Measurements from ENCODE around the gene ZNF700.
"Not testable (repeated sequence)": the region's sequence is repeated elsewhere in the genome, so short reads cannot be mapped to it uniquely, and the experiment has no call there.

The ZNF700 gene

DNA sequence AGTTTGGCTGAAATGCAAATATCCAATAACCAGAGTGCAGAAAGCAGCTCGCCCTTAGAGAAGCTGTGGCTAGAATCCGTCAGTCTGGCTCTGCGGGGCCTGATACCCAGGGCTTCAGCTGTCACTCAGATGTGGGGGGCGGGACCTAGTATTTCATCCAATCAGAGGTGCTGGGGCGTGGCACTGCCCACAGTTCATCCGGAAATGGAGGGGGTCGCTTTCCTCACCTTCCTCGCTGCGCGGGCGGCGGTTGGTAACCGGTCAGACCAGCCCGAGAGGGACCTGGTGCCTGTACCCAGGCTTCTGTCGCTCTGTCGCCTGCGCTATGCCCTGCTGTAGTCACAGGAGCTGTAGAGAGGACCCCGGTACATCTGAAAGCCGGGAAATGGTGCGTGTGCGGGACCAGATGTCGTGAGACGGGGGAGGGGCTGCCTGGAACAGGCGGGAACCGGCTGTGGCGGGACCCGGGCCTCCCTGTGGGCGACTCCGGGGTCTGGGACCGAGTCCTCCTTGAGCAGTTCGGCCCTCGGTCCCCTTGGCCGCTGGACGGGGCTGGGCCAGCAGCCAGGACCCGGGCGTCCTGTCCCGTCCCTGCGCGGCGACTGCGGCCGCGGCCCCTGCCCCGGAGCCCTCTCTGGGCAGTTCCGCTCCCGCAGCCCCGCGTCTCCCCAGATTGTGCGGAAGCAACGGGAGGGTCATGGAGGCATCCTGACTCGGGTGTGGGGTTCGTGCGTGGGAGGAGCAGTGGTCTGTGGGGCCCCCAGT lies at the start of gene ZNF700:
Gene ZNF700 (plus strand): TSS at position 222 of the 765 bp plus-strand sequence. CDS start 104 bp downstream, at position 326.
- FAIRE-seq, result no peak

DNA sequence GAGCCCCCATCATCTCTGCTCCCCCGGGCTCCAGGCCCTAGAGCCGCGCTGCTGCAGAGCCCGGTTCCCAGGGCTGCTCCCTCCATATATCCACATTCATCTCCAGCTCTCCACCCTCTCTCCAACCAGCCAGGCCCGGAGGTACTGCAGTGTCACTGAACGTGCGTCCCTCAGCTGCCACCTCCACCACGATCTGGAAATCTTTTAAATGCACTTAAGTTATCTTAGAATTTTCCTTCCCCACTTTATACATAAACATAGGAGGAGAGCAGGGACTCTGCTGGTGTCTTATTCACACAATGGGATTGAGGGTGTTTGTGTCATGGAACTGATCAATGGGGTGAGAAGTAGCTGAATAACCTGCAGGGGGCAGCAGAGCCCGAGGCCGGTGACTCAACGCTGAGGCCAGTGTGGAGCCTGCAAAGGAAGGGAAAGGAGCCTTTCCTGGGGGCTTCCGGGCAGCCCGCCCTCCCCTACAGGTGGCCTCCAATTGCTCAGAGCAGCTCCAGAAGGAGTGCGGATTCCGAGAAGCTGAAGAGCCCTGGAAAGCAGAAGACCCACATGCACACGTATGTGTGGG lies 45.1 kb upstream of the ZNF700 start:
- FAIRE-seq, result not testable (repeated sequence)

DNA sequence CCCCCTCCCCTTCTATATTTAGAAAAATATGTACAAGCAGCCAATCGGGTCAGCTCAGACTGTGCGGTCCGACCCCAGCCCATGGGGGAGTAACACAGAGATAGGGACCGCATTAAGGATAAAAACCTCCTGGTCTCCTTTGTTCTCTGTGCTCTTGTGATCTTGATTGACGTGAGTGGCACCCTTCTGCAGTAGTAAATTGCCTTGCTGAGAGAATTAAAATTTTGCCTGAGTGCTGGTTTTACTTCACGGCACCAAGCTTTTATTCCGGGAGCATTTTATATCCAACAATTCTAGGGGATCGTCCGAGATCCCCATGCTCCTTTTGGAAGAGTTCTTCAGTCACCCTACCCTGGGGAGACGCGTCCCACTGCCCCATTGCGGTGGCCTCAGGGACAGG lies 44.3 kb upstream of the ZNF700 start:
- no peak for FAIRE-seq

DNA sequence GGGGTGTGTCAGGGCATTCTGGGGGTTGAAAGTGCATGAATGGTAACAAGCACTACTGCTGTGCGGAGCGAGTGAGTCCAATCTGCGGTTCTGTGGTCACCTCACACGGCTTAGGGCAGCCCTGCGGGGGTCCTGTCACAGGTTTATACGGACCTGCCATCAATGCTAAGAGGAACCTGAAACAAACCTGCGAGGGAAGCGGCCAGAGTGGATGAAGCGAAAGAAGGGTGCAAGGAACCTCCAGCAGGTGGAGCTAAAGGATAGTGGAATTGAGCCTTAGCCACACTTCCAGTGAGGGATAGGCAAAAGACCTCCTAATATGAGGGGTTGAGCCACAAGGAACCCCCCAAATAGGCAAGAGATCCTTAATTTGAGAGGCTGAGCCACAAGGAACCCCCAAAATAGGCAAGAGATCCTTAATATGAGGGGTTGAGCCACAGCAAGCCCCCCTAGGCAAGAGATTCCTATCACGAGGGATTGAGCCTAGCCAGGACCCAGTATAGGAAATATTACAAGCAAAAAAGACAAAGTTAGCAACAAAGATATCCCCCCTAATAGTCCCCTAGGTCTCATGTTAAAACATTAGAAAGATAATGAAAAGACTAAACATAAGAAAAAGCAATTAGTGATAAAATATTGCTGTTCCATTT lies 43.6 kb upstream of the ZNF700 start:
- FAIRE-seq, result peak; percentile 79

DNA sequence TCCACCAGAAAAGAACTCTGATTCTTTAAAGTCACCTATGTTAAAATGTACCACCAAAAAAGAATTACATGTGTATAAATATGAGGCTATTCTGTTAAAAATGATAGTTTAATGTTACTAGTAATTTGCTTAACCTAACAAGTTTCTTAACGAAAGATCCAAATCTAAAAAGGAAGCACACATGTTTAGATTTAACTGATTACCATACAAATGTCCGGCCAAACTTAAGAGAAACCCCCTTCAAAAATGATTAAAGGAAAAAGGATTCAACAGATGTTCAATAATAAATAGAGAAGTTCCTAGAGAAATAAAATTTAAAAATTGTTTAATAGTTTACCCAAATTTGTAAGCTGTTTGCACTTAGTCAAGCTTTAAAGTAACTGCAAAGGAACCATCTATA lies 42.3 kb upstream of the ZNF700 start:
- FAIRE-seq, result no peak

DNA sequence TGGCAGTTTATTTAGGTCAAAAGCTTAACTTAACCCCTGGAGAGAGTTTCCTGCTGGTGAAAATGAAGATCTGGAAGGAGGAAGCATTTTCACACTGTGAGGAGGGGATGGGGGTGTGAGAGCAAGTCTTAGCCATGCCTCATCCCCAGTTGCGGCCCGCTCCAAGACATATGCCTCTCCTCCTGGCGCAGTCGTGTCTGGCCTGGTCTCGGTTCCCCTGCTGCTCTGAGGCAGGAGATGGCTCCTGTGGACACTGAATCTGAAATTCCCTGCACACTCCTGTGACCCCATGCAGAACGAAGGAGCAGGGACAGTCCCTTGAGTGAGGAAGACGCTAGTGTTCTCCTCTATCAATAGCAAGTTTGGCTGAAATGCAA lies 37.7 kb upstream of the ZNF700 start:
- FAIRE-seq, result no peak

DNA sequence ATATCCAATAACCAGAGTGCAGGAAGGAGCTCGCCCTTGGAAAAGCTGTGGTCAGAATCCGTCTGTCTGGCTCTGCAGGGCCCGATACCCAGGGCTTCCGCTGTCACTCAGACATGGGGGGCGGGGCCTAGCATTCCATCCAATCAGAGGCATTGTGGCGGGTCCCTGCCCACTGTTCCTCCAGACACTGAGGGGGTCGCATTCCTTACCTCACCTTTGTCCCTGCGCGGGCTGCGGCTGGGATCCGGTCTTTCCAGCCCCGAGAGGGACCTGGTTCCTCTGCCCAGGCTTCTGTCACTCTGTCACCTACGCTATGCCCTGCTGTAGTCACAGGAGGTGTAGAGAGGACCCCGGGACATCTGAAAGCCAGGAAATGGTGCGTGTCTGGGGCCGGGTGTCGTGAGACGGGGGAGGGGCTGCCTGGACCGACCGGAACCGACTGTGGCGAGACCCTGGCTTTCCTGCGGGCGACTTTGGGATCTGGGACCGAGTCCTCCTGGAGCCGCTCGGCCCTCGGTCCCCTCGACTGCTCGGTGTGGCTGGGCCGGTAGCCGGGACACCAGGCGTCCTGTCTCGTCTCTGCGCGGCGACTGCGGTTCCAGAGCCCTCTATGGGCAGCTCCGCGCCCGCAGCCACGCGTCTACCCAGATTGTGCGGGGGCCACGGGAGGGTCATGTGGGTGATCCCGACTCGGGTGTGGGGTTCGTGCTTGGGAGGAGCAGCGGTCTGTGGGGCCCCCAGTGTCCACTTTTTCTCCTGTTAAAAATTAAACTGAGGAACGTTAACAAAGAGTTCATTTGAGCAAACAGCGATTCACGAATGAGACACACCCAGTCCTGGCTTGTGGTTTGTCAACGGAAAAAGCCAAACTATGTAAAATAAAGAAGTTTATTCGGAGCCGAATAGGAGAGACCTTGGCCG lies 37.0 kb upstream of the ZNF700 start, which contains the start of gene ZNF69:
Gene ZNF69 (plus strand): TSS at position 172 of the 921 bp plus-strand sequence. CDS start 142 bp downstream, at position 314.
- no peak for FAIRE-seq

DNA sequence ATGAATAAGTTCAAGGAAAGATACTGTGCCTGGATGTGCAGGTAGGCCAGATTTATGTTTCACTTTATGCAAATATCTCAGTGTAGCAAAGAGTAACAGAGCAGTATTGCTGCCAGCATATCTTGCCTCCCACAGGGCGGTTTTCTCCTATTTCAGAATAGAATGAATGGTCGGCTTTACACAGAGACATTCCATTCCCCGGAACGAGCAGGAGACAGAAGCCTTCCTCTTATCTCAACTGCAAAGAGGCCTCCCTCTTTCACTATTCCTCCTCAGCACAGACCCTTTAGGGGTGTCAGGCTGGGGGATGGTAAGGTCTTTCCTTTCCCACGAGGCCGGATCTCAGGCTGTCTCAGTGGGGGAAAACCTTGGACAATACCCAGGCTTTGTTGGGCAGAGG lies 35.0 kb upstream of the ZNF700 start:
- not testable (repeated sequence) for FAIRE-seq

DNA sequence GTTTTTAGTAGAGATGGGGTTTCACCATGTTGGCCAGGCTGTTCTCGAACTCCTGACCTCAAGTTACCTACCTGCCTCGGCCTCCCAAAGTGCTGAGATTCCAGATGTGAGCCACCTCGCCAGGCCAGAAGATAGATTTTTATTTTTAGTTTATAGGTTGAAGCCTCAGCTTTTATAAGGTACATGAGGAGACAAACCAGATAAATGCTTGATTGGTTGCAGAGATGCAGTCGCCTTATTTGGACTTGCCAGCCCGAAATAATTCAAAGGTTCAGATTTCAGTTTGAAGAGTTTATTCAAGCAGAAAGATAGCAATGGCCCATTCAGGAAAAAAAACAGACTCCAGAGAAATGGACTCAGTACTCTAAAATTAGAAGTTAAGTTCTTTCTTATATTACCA lies 34.3 kb upstream of the ZNF700 start:
- no peak for FAIRE-seq

DNA sequence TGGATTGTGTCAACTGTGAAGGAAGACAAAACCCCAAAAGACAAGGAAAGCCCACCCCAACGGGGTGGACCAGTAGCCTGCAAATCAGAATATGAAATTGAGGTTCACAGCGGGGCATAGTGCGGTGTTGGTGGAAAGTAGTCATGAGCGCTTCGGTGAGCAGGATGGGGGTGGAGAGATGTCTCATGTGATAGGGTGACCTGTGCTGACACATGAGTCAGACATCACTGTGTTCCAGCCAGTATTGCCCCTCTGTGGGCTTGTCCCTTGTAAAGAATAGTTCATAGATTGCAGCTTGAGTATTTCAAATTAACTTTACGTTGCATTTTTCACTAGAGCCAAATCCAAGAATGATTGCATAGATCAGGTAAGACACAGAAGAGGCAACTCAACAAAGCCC lies 30.1 kb upstream of the ZNF700 start:
- no peak for FAIRE-seq

DNA sequence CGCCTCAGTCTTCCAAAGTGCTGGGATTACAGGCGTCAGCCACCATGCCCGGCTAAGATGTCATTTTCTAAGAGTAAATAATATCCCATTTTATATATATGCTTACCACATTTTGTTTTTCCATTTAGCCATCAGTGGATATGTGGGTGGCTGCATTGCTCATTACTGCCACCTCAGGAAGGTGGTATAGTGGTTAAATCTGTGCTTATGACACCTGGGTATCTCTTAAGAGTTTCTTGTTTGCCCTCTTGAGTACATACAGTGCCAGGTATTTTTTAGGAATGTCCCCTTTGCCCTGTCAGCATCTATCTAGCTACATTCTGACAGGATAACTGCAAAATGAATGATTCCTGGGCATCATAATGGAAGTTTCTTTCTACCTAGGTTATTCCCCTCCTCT lies 22.7 kb upstream of the ZNF700 start:
- FAIRE-seq, result no peak

DNA sequence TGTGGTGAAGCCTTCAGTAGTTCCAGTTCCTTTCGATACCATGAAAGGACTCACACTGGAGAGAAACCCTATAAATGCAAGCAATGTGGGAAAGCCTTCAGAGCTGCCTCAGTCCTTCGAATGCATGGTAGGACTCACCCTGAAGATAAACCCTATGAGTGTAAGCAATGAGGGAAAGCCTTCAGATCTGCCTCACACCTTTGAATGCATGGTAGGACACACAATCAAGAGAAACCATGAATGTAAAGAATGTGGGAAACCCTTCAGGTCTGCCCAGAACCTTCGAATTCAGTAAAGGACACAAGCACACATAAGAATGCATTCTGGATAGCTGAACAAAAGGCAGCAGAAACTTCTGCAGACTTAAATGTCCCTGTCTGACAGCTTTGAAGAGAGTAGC lies 19.0 kb upstream of the ZNF700 start:
- FAIRE-seq, result no peak

DNA sequence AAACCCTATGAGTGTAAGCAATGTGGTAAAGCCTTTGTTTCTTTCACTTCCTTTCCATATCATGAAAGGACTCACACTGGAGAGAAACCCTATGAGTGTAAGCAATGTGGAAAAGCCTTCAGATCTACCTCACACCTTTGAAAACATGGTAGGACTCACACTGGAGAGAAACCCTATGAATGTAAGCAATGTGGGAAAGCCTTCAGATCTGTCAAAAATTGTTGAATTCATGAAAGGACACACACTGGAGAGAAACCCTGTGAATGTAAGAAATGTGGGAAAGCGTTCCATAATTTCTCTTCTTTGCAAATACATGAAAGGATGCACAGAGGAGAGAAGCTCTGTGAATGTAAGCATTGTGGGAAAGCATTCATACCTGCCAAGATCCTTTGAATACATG lies 13.0 kb upstream of the ZNF700 start:
- FAIRE-seq, result not testable (repeated sequence)

DNA sequence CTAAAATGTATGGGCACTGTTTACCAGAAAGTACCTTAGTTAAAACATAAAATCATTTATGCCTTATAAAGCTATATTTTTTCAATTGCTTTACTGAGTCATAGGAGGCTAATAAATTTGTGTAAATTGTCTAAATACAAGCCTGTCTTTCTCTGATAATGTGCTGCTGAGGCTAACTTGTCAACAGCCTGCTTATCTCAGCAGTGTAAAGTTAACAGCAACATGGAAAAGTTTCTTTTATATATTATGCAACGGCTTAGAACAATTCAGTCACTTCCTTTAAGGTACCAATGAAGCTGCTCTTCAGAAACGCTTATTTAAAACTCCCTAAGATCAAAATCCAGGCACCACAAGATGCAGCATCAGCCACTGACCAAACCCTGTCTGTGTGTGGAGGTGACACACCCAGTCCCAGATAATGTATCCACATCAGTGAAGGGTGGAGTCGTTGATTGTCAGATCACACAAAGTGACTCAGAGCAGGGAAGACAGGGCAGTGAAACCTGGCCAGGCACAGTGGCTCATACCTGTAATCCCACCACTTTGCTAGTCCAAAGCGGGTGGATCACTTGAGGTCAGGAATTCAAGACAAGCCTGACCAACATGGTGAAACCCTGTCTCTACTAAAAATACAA lies 10.4 kb upstream of the ZNF700 start:
- not testable (repeated sequence) for FAIRE-seq

DNA sequence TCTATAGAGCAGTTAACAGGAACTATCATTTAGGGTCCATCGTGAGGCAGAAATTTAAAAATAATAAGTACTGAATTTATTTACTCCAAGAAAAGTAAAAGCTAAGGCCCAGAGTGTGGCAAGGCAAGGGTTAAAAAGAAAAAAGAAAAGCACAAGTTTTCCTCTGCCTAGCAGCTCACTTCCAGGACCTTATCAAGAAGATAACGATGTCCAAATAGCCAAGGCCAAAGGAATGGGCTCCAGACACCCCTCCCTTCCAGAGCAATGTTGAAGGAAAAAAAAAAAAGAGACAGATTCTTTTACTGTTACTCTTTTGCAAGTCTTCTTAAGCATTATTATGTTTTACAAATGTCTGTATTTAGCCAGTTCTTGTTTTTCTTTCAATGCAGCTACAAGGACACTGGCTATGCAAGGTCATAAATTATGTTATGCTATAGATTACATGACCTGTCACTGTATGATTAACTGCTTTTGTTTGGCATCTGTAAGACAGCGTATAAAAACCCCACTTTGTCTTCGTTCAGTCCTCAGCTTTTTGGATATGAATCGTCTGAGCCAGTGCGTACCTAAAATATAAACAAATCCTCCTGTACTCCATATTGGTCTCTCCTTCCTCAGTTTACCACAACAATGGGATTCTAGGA lies 2.9 kb upstream of the ZNF700 start:
- FAIRE-seq, result no peak

DNA sequence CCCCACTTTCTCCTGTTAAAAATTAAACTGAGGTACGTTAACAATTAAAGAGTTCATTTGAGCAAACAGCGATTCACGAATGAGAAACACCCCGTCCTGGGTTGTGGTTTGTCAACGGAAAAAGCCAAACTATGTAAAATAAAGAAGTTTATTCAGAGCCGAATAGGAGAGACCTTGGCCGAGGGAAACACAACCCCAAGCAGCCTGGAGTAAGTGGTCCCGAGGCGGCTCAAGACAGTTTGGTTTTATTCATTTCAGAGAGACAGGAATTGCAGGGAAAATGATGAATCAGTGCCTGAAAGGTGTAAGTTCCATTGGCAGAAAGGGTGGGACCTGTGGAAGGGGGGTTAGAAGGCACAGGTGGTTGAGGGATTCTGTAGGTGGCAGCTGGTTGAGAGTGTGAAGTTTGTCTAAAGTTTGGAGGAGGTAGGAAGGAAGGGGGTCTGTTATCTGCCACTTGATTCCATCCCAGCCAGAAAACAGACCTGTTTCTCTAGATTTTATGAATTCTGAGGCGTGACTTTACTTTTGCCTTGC lies 812 bp downstream of the ZNF700 start:
- not testable (repeated sequence) for FAIRE-seq

DNA sequence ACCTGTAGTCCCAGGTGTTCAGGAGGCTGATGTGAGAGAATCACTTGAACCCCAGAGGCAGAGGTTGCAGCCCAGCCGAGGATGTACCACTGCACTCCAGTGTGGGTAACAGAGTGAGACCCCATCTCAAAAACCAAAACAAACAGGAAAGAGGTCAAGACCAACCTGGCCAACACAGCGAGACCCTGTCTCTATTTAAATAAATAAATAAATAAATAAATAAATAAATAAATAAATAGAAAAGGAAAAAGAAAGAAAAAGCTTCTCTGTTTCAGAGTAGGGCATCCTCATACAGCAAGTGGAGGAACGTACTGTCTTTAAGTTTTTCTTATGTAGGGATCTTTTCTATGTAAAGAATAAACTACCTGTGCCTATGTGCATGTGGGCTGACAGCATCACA lies 2.3 kb downstream of the ZNF700 start:
- no peak for FAIRE-seq

DNA sequence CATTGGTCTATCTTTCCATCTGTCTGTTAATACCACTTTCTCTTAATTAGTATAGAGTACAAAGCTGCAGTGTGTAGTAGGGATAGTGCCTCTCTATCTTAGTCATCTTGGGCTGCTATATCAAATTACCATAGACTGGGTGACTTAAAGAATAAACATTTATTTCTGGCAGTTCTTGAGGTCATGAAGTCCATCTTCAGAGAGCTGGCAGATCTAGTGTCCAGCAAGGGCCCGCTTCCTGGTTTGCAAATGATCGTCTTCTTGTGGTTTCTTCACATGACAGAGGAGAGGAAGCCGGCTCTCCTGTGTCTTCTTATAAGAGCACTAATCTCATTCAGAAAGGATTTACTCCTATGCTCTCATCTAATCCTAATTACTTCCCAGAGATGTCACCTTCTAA lies 6.1 kb downstream of the ZNF700 start:
- no peak for FAIRE-seq

DNA sequence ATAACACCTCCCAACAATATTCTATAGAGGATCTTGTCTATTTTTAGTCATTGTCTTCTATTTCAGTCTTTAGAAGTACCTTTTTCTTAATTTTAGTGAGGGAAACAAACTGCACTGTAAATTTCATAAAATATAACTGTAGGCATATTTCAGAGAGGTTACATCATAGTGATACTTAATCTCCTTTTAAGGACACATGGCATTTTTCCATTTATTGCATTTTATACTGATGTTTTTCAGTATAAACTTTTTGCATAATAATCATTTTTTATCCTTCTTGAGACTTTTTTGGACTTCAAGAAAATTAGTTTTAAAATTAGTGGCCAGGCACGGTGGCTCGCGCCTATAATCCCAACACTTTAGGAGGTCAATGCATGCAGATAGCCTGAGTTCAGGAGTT lies 6.6 kb downstream of the ZNF700 start:
- FAIRE-seq, result no peak

DNA sequence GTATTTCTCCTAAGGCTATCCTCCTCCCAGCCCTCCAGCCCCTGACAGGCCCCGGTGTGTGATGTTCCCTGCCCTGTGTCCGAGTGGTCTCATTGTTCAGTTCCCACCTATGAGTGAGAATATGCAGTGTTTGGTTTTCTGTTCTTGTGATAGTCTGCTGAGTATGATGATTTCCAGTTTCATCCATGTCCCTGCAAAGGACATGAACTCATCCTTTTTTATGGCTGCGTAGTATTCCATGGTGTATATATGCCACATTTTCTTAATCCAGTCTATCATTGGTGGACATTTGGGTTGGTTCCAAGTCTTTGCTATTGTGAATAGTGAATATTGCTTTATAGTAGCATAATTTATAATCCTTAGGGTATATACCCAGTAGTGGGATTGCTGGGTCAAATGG lies 10.9 kb downstream of the ZNF700 start:
- FAIRE-seq, result not testable (repeated sequence)

DNA sequence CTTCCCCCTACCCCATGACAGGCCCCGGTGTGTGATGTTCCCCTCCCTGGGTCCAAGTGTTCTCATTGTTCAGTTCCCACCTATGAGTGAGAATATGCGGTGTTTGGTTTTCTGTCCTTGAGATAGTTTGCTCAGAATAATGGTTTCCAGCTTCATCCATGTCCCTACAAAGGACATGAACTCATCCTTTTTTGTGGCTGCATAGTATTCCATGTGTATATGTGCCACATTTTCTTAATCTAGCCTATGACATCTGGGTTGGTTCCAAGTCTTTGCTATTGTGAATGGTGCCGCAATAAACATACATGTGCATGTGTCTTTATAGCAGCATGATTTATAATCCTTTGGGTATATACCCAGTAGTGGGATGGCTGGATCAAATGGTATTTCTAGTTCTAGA lies 13.5 kb downstream of the ZNF700 start:
- FAIRE-seq, result not testable (repeated sequence)

Data from islet of Langerhans (tissue), 1 donor.